Fibroblast of mammary gland (primary cell): Measurements from ENCODE around the gene COG4.

Source experiments
- DNase-seq: peaks from one replicate; pipeline ENCODE4 v3.0.0-alpha.2; 2010; ENCODE audit warnings: low read depth
- H3K4me3 ChIP-seq: 2 replicates; pipeline ENCODE4 v1.5.1; 2011; ENCODE audit warnings: low read depth, mild to moderate bottlenecking, low read length, moderate library complexity; ENCODE audit not compliant: control insufficient read depth
- CTCF ChIP-seq: conservative IDR thresholded peaks from 2 replicates; pipeline ENCODE4 v1.5.1; 2011; ENCODE audit warnings: low read depth, low read length, inconsistent platforms; ENCODE audit not compliant: control insufficient read depth, insufficient read depth

COG4 gene

GRCh38 chr16:70495425-70496182 lies 27.8 kb downstream of the COG4 start:
- no peak for DNase-seq
- H3K4me3 ChIP-seq, result no peak overlapping the region
- no peak for TF ChIP-seq CTCF

GRCh38 chr16:70494777-70495176 lies 28.6 kb downstream of the COG4 start:
- H3K4me3 ChIP-seq, result no peak overlapping the region
- DNase-seq, result no peak
- no peak for TF ChIP-seq CTCF

- no peak overlapping the region for H3K4me3 ChIP-seq
- TF ChIP-seq CTCF, result no peak
- DNase-seq, result no peak
Observed at GRCh38 chr16:70494202-70494770, 29.1 kb downstream of the COG4 start.

- no peak overlapping the region for H3K4me3 ChIP-seq
- peak; percentile 13 for DNase-seq
- no peak for TF ChIP-seq CTCF
Observed at GRCh38 chr16:70493802-70494201, 29.6 kb downstream of the COG4 start.

GRCh38 chr16:70490261-70490660 lies 33.1 kb downstream of the COG4 start:
- DNase-seq, result peak; percentile 18
- H3K4me3 ChIP-seq, result no peak overlapping the region
- no peak for TF ChIP-seq CTCF

- DNase-seq, result no peak
- H3K4me3 ChIP-seq, result no peak overlapping the region
- no peak for TF ChIP-seq CTCF
Observed at GRCh38 chr16:70484867-70485266, 38.5 kb downstream of the COG4 start.
